Spleen (tissue), 13 donors: ENCODE data around the gene PRKCSH. TPM values are rescaled to one million over a fixed set of nuclear protein-coding genes. Genes with fewer than 3 reads are reported as not detected.

Experiments
- DNase-seq: peaks from one replicate; pipeline ENCODE4 v3.0.0-alpha.2; 2020
- H3K27ac ChIP-seq, 8 donors: fragments of 200-600 bp; sonication (generic) in 7 of 8; 1 replicate in 4 of 8; 2 replicates in 4 of 8; pipeline versions ENCODE4 v1.5.0 to v1.8.0; 2016 to 2021; ENCODE audit warnings: inconsistent platforms in 4 of 8, mild to moderate bottlenecking in 4 of 8, moderate library complexity in 1 of 8
- H3K27me3 ChIP-seq, 7 donors: fragments of 200-600 bp; sonication (generic) in 6 of 7; replicated peaks in 1 of 7; 1 replicate in 4 of 7; 2 replicates in 3 of 7; pipeline versions ENCODE4 v1.5.0 to v1.8.0; 2016 to 2021; ENCODE audit warnings: inconsistent platforms in 3 of 7, mild to moderate bottlenecking in 1 of 7
- H3K36me3 ChIP-seq, 6 donors: fragments of 200-600 bp; sonication (generic) in 5 of 6; 1 replicate in 4 of 6; 2 replicates in 2 of 6; pipeline versions ENCODE4 v1.5.0 to v1.8.0; 2016 to 2021; ENCODE audit warnings: inconsistent platforms in 2 of 6
- H3K4me1 ChIP-seq, 6 donors: fragments of 200-600 bp; sonication (generic) in 5 of 6; 1 replicate in 3 of 6; 2 replicates in 3 of 6; pipeline versions ENCODE4 v1.5.0 to v1.8.0; 2016 to 2021; ENCODE audit warnings: inconsistent platforms in 3 of 6
- H3K4me3 ChIP-seq, 8 donors: fragments of 200-600 bp; sonication (generic) in 7 of 8; 1 replicate in 4 of 8; 2 replicates in 4 of 8; pipeline versions ENCODE4 v1.5.0 to v1.8.0; 2016 to 2021; ENCODE audit warnings: inconsistent platforms in 4 of 8, mild to moderate bottlenecking in 4 of 8, moderate library complexity in 2 of 8
- H3K9me3 ChIP-seq, 8 donors: fragments of 200-600 bp; sonication (generic) in 7 of 8; 1 replicate in 4 of 8; 2 replicates in 4 of 8; pipeline versions ENCODE4 v1.5.0 to v1.8.0; 2016 to 2021; ENCODE audit warnings: inconsistent platforms in 4 of 8
- CTCF ChIP-seq, 11 experiments: fragments of 200-600 bp in 7 of 11; fragments of 450-650 bp in 4 of 11; sonication (generic) in 4 of 11; IDR thresholded peaks in 8 of 11; conservative IDR thresholded peaks in 3 of 11; 1 replicate in 7 of 11; 2 replicates in 4 of 11; pipeline versions ENCODE4 v1.4.0 to v1.8.0; 2016 to 2021; ENCODE audit warnings: antibody characterized with exemption in 11 of 11, inconsistent platforms in 4 of 11, mild to moderate bottlenecking in 1 of 11
- POLR2A ChIP-seq, 3 donors: fragments of 450-650 bp; IDR thresholded peaks; one replicate each; pipeline ENCODE4 v1.5.1; 2017; ENCODE audit warnings: antibody characterized with exemption in 3 of 3, mild to moderate bottlenecking in 1 of 3
- POLR2AphosphoS5 ChIP-seq, 3 donors: sonication (generic); formaldehyde crosslinking; IDR thresholded peaks; one replicate each; pipeline ENCODE4 v1.5.1; 2017; ENCODE audit warnings: antibody characterized with exemption in 3 of 3
- WGBS, 5 donors: extraction: QIAGEN DNeasy Blood & Tissue Kit in 3 of 5; methylation state at CpG; one replicate each; pipeline versions ENCODE4 v1.1.5 to v1.1.7; 2013 to 2018; 5-methylcytosine and 5-hydroxymethylcytosine counted together
- intact Hi-C: fragments of 100-400 bp; cut with DNase I; formaldehyde crosslinking; loops from one replicate; pipeline ENCODE4 v1.15.0; 2023; ENCODE audit warnings: low total_unique reads
- long read RNA-seq, 2 donors: transcript quantifications; one replicate each; lab custom pipeline, GENCODE V29; 2026
- polyA plus RNA-seq, 3 donors: library from polyadenylated mRNA; stranded (reverse); fragments of 200-250 nt; gene quantifications; one replicate each; pipeline ENCODE4 v1.2.1, GENCODE V29; 2013
- total RNA-seq, 7 donors: library from RNA; depleted of rRNA in 3 of 7; stranded (reverse); fragments of >200 nt in 3 of 7; fragmentation: NEBNext Ultra II Directional in 4 of 7; extraction: Animal tissue kit (Norgen Biotek cat#: 25700) in 4 of 7; gene quantifications; one replicate each; pipeline versions ENCODE4 v1.1.0 to v1.2.1, GENCODE V29; 2016 to 2021
- donor health status: healthy with polysubstance abuse.
- donor health status: DM: no; HTN: no; CAD: no; lungs with moderate emphysema.
- donor health status: DM: no; HTN: no; CAD: no.
- donor health status: Bipolar disorder and iron deficiency.
- donor health status: healthy.
- donor health status: DM: no; HTN: no; CAD: no.
- donor health status: DM: yes; HTN: yes; CAD: no.

PRKCSH gene
- total RNA-seq (100 to 1,000 TPM; 114 to 258 (median 230) TPM), polyA plus RNA-seq (100 to 1,000 TPM in 1 of 3 donors, 10 to 100 TPM in 2; 80.3 to 105 (median 86.0) TPM)
- long read RNA-seq, donor 1, partial matches to known transcripts = 9 of 19 reads
- long read RNA-seq, donor 1, other reads (novel, unspliced or antisense) = 9 of 19 reads
- long read RNA-seq, donor 2, transcript PRKCSH-214 (3 exons, 569 nt) = major isoform, 6 of 25 reads
- long read RNA-seq, donor 2, partial matches to known transcripts = 0 of 25 reads
- long read RNA-seq, donor 2, other reads (novel, unspliced or antisense) = 19 of 25 reads

DNA sequence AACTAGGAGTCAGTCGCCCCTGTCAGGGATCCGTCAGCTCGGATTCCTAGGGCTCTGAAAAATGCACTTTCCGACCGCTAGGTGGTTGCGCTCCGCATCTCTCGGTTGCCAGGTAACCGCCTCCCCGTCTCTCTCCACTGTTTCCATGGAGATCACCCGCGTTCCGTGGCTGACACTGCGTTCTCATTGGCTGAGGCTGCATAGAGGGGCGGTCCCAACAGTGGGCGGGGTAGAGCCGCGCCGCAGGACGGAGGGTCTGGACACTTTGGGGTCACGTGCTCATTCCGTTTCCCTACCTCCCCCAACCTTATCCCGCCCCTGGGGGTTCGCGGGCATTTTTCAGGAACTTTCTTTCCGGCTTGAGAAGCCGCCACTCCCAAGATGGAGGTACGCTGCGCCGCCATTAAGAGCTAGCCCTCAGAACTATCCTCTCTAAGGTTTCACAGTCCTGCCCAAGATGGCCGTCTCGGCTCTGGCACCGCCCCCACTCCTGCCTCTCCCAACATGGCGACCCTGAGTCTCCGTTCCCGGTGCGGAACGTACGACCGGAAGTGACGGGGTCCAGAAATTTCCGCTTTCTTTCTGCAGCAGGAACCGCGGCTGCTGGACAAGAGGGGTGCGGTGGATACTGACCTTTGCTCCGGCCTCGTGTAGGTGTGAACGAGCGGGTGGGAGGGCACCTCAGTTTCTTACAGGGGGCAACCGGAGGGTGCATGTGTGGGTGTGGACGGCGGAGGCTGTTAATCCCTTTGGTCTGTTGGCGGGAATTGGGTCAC, at the start of gene PRKCSH, which contains the start of gene ODAD3:
PRKCSH (plus strand) TSS at position 579 of the 776 bp plus-strand sequence. CDS start 483 bp downstream, outside the sequence.
ODAD3 (minus strand) TSS at position 65 of the 776 bp plus-strand sequence. CDS start 105 bp downstream, outside the sequence.
- 0 to 1% (median 0%) methylated on average over 17 to 53 of the region's 53 CpGs for WGBS, 5 donors
- Histone ChIP-seq H3K36me3 (peaks cover 0 to 40% (median 36%) of the 10 kb centered on the region in 6 donors), H3K27me3 (no peaks in the 10 kb centered on the region), H3K4me3 (peak within 1 kb of the TSS; percentile 46 to 93 (median 84)), H3K9me3 (no peaks in the 10 kb centered on the region), H3K27ac (peak within 1 kb of the TSS; percentile 48 to 91 (median 86)), H3K4me1 (peaks cover 23 to 39% (median 30%) of the 10 kb centered on the region in 6 donors)
- peak; percentile 99 for DNase-seq
- TF ChIP-seq CTCF (IDR thresholded peaks at IDR 0.05 in 8 of 11, conservative IDR thresholded peaks at IDR 0.05 in 3 of 11) (peak; percentile 82 to 100 (median 93)), POLR2AphosphoS5 (IDR thresholded peaks at IDR 0.05) (peak; percentile 98 to 100 (median 99)), POLR2A (IDR thresholded peaks at IDR 0.05) (no peak)
- intact Hi-C loops = loop anchor here (5.0 kb wide), 1 partner anchor 53 kb away; the partner anchor contains the start of gene EPOR

GRCh38 chr19:11387162-11388034, 48.0 kb upstream of the PRKCSH start:
- no peak for DNase-seq
- Histone ChIP-seq H3K27ac (peak overlapping the region in 7 of 8 donors; percentile 24 to 84 (median 63)), H3K9me3 (peaks cover 0 to 13% (median 8%) of the 10 kb centered on the region in 8 donors), H3K4me3 (peak overlapping the region in 1 of 8 donors; percentile 24), H3K36me3 (no peaks in the 10 kb centered on the region), H3K27me3 (peaks cover 0 to 19% (median 0%) of the 10 kb centered on the region in 7 donors), H3K4me1 (peaks cover 7 to 48% (median 34%) of the 10 kb centered on the region in 6 donors)
- 63 to 66% (median 65%) methylated on average over 19 of the region's 19 CpGs for WGBS, 5 donors
- TF ChIP-seq CTCF (IDR thresholded peaks at IDR 0.05 in 8 of 11, conservative IDR thresholded peaks at IDR 0.05 in 3 of 11) = no peak
- TF ChIP-seq POLR2AphosphoS5 (IDR thresholded peaks at IDR 0.05) = peak in 1 of 3 donors; percentile 44
- TF ChIP-seq POLR2A (IDR thresholded peaks at IDR 0.05) = no peak
- intact Hi-C loops = no loop called here

DNA sequence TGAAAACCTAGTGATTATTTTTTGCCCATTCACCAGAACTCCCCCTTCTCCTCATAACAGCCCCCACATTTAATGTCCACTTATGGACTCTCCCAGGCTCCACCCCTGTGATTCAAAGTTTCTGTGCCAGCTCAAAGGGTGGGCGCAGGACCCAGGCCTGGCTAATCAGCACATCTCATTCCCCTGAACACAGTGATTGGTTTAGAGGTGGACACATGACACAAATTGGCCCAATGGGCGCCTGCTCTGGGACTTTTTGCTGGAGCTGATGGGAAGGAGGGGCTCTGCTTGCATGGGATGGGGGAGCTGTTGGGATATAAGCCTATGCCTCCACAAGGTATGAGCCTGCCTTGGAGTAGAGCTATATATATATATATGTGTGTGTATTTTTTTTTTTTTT, 45.1 kb upstream of the PRKCSH start:
- Histone ChIP-seq H3K36me3 (peaks cover 0 to 8% (median 0%) of the 10 kb centered on the region in 6 donors), H3K4me3 (no peak overlapping the region), H3K27ac (no peak overlapping the region), H3K27me3 (no peaks in the 10 kb centered on the region), H3K4me1 (peaks cover 0 to 22% (median 12%) of the 10 kb centered on the region in 6 donors), H3K9me3 (peaks cover 0 to 13% (median 8%) of the 10 kb centered on the region in 8 donors)
- no peak for DNase-seq
- intact Hi-C loops = no loop called here
- WGBS, 5 donors = 86 to 97% (median 96%) methylated on average over 2 of the region's 2 CpGs
- TF ChIP-seq POLR2A (IDR thresholded peaks at IDR 0.05) (no peak), CTCF (IDR thresholded peaks at IDR 0.05 in 8 of 11, conservative IDR thresholded peaks at IDR 0.05 in 3 of 11) (no peak), POLR2AphosphoS5 (IDR thresholded peaks at IDR 0.05) (no peak)
